IMR-90 (cell line): ENCODE measurements around the gene SLC4A4. TPM values are rescaled to one million over a fixed set of nuclear protein-coding genes. Genes with fewer than 3 reads are reported as not detected.
A peak's percentile ranks its signal among the peaks of the same experiment; 100 is the strongest.

Source experiments
- ATAC-seq: fragments of 200-7000 bp; cut with Tn5 transposase; 2 replicates; pipeline ENCODE4 v1.9.1; 2020; ENCODE audit warnings: low read depth, mild to moderate bottlenecking, moderate library complexity
- BruUV-seq: library from RNA; stranded (reverse); fragments of 400-500 nt; replicated peaks from 2 replicates; lab custom pipeline; 2021; lab: Mats Ljungman, UMichigan
- CTCF ChIA-PET: fragments of 300-600 bp; formaldehyde crosslinking; extraction: SDS; loops from one replicate; lab custom pipeline; 2021; ENCODE audit warnings: antibody characterized with exemption; lab: Yijun Ruan, JAX
- POLR2A ChIA-PET: fragments of 300-600 bp; sonication (Branson Sonifier 250); formaldehyde crosslinking; loops from one replicate; lab custom pipeline; 2022; ENCODE audit warnings: antibody characterized with exemption; ENCODE audit not compliant: unreplicated experiment; lab: Charles Lee
- DNase-seq: peaks from one replicate; pipeline ENCODE4 v3.0.0; 2013
- H2AFZ ChIP-seq: replicated peaks from 2 replicates; pipeline ENCODE3; 2013; ENCODE audit warnings: low read length, mild to moderate bottlenecking; ENCODE audit not compliant: poor library complexity
- H2AK5ac ChIP-seq: 2 replicates; pipeline ENCODE4 v1.6.1; 2013; ENCODE audit warnings: low read depth, low read length, inconsistent platforms
- H2AK9ac ChIP-seq: replicated peaks from 2 replicates; pipeline ENCODE3; 2013; ENCODE audit warnings: mild to moderate bottlenecking, low read depth, low read length, moderate library complexity; ENCODE audit not compliant: poor library complexity
- H2BK120ac ChIP-seq: 2 replicates; pipeline ENCODE4 v1.6.1; 2013; ENCODE audit warnings: low read depth, low read length, inconsistent platforms
- H2BK15ac ChIP-seq: 3 replicates; pipeline ENCODE4 v1.6.1; 2013; ENCODE audit warnings: low read depth, low read length, inconsistent platforms
- H2BK20ac ChIP-seq: 2 replicates; pipeline ENCODE4 v1.6.1; 2013; ENCODE audit warnings: low read depth, mild to moderate bottlenecking, inconsistent platforms, low read length, moderate library complexity
- H2BK5ac ChIP-seq: 2 replicates; pipeline ENCODE4 v1.6.1; 2013; ENCODE audit warnings: mild to moderate bottlenecking, low read depth, low read length, inconsistent platforms; ENCODE audit not compliant: poor library complexity, severe bottlenecking
- H3K14ac ChIP-seq: replicated peaks from 2 replicates; pipeline ENCODE4 v1.6.1; 2013; ENCODE audit warnings: low read depth, low read length, inconsistent platforms
- H3K18ac ChIP-seq: 2 replicates; pipeline ENCODE4 v1.6.1; 2013; ENCODE audit warnings: low read depth, low read length, control low read depth
- H3K23ac ChIP-seq: 2 replicates; pipeline ENCODE4 v1.6.1; 2013; ENCODE audit warnings: low read depth, low read length, inconsistent platforms
- H3K27ac ChIP-seq: 2 replicates; pipeline ENCODE4 v1.5.1; 2013; ENCODE audit warnings: mild to moderate bottlenecking, control low read depth, low read length; ENCODE audit not compliant: insufficient read depth
- H3K27me3 ChIP-seq: 2 replicates; pipeline ENCODE4 v1.6.1; 2013; ENCODE audit warnings: low read length; ENCODE audit not compliant: control insufficient read depth, insufficient read depth
- H3K36me3 ChIP-seq: 2 replicates; pipeline ENCODE4 v1.6.1; 2013; ENCODE audit warnings: low read length, mixed read lengths; ENCODE audit not compliant: control insufficient read depth, insufficient read depth
- H3K4ac ChIP-seq: 2 replicates; pipeline ENCODE4 v1.6.1; 2013; ENCODE audit warnings: low read depth, low read length, inconsistent platforms
- H3K4me1 ChIP-seq: 2 replicates; pipeline ENCODE4 v1.6.1; 2013; ENCODE audit warnings: low read length, mixed read lengths; ENCODE audit not compliant: control insufficient read depth, insufficient read depth
- H3K4me2 ChIP-seq: 2 replicates; pipeline ENCODE4 v1.6.1; 2013; ENCODE audit warnings: low read depth, mild to moderate bottlenecking, control low read depth, low read length, moderate library complexity
- H3K4me3 ChIP-seq: 2 replicates; pipeline ENCODE4 v1.5.1; 2013; ENCODE audit warnings: low read depth, mild to moderate bottlenecking, control low read depth, low read length, moderate library complexity; ENCODE audit not compliant: insufficient read depth
- H3K56ac ChIP-seq: 2 replicates; pipeline ENCODE4 v1.6.1; 2013; ENCODE audit warnings: low read length, inconsistent platforms; ENCODE audit not compliant: insufficient read depth; ENCODE audit errors: extremely low read depth
- H3K79me1 ChIP-seq, 2 experiments: 2 replicates each; pipeline ENCODE4 v1.6.1; 2013; ENCODE audit warnings: low read length in 2 of 2, inconsistent platforms in 1 of 2, low read depth in 1 of 2
- H3K9ac ChIP-seq: 2 replicates; pipeline ENCODE4 v1.6.1; 2013; ENCODE audit warnings: low read depth, low read length, control low read depth
- H3K9me1 ChIP-seq: 2 replicates; pipeline ENCODE4 v1.6.1; 2013; ENCODE audit warnings: low read length, inconsistent platforms; ENCODE audit not compliant: insufficient read depth
- H3K9me3 ChIP-seq: 2 replicates; pipeline ENCODE4 v1.6.1; 2013; ENCODE audit warnings: low read length; ENCODE audit not compliant: control insufficient read depth, insufficient read depth
- H4K20me1 ChIP-seq: 2 replicates; pipeline ENCODE4 v1.6.1; 2013; ENCODE audit warnings: low read length, inconsistent platforms; ENCODE audit not compliant: insufficient read depth
- H4K5ac ChIP-seq: 2 replicates; pipeline ENCODE4 v1.6.1; 2013; ENCODE audit warnings: mild to moderate bottlenecking, low read depth, low read length, control low read depth
- H4K8ac ChIP-seq, 2 experiments: 2 replicates each; pipeline ENCODE4 v1.6.1; 2013; ENCODE audit warnings: low read depth in 2 of 2, low read length in 2 of 2, control low read depth in 1 of 2, inconsistent platforms in 1 of 2
- H4K91ac ChIP-seq: 2 replicates; pipeline ENCODE4 v1.6.1; 2013; ENCODE audit warnings: low read depth, low read length, inconsistent platforms; ENCODE audit not compliant: insufficient read depth
- CEBPB ChIP-seq: IDR thresholded peaks from 2 replicates; pipeline ENCODE4 v1.6.1; 2012; ENCODE audit warnings: low read depth, low read length, improper control_type of control experiment
- CHD1 ChIP-seq: IDR thresholded peaks from 2 replicates; pipeline ENCODE4 v1.6.1; 2012; ENCODE audit warnings: low read depth, low read length, improper control_type of control experiment
- FOS ChIP-seq: fragments of 150-350 bp; IDR thresholded peaks from 2 replicates; pipeline ENCODE4 v1.6.1; 2016; ENCODE audit warnings: low read depth, low read length
- MAFK ChIP-seq: IDR thresholded peaks from 2 replicates; pipeline ENCODE4 v1.6.1; 2012; ENCODE audit warnings: low read depth, low read length, improper control_type of control experiment
- MAZ ChIP-seq: IDR thresholded peaks from 2 replicates; pipeline ENCODE4 v1.6.1; 2012; ENCODE audit warnings: low read depth, mild to moderate bottlenecking, low read length, improper control_type of control experiment, moderate library complexity, borderline replicate concordance
- MXI1 ChIP-seq: IDR thresholded peaks from 2 replicates; pipeline ENCODE4 v1.6.1; 2012; ENCODE audit warnings: low read depth, mild to moderate bottlenecking, low read length, moderate library complexity, borderline replicate concordance
- NFE2L2 ChIP-seq: fragments of 150-350 bp; IDR thresholded peaks from 2 replicates; pipeline ENCODE4 v1.6.1; 2016; ENCODE audit warnings: low read depth, mild to moderate bottlenecking, low read length
- POLR2A ChIP-seq: IDR thresholded peaks from 2 replicates; pipeline ENCODE4 v1.6.1; 2012; ENCODE audit warnings: mild to moderate bottlenecking, low read depth, low read length
- RAD21 ChIP-seq: IDR thresholded peaks from 2 replicates; pipeline ENCODE4 v1.6.1; 2012; ENCODE audit warnings: low read length, improper control_type of control experiment
- RFX5 ChIP-seq: IDR thresholded peaks from 2 replicates; pipeline ENCODE4 v1.8.0; 2012; ENCODE audit warnings: low read depth, mild to moderate bottlenecking, low read length, moderate library complexity
- SMC3 ChIP-seq: fragments of 150-350 bp; IDR thresholded peaks from 2 replicates; pipeline ENCODE4 v1.6.1; 2016; ENCODE audit warnings: low read depth, mild to moderate bottlenecking, antibody characterized with exemption, low read length, moderate library complexity
- dilution Hi-C: fragments of 300-500 bp; cut with HindIII; formaldehyde crosslinking; loops from one replicate; pipeline ENCODE4 v1.14.3; 2018; ENCODE audit warnings: low sequenced_read_pairs; ENCODE audit not compliant: unreplicated experiment
- in situ Hi-C: fragments of 300-500 bp; cut with MboI; formaldehyde crosslinking; loops from 3 replicates; pipeline ENCODE4 v1.14.3; 2019; ENCODE audit warnings: low sequenced_read_pairs, inconsistent platforms, mixed read lengths
- intact Hi-C: fragments of 100-400 bp; cut with micrococcal nuclease; formaldehyde crosslinking; loops from 2 replicates; pipeline ENCODE4 v1.10.0; 2022
- polyA plus RNA-seq, 3 experiments: library from polyadenylated mRNA; depleted of rRNA; stranded (reverse); fragments of >200 nt; gene quantifications; 2 replicates each; pipeline ENCODE4 v1.2.3, GENCODE V29; 2012; ENCODE audit warnings: low replicate concordance in 1 of 3
- total RNA-seq: library from RNA; depleted of rRNA; stranded (reverse); fragments of >200 nt; gene quantifications from 2 replicates; pipeline ENCODE4 v1.2.3, GENCODE V29; 2012
- TF ChIP-seq, protein P1 (sequence below): fragments of 150-350 bp; IDR thresholded peaks from 2 replicates; pipeline ENCODE4 v1.6.1; 2017; ENCODE audit warnings: mild to moderate bottlenecking, antibody characterized with exemption, low read length, low read depth
- TF ChIP-seq, protein P2 (sequence below): fragments of 150-350 bp; IDR thresholded peaks from 2 replicates; pipeline ENCODE4 v1.6.1; 2016; ENCODE audit warnings: low read depth, mild to moderate bottlenecking, low read length, moderate library complexity, borderline replicate concordance

SLC4A4 gene
- total and polyA plus RNA-seq, 2 of the 4 experiments (the other 2 are of a cell fraction), result 5.6 to 16.8 TPM

DNA sequence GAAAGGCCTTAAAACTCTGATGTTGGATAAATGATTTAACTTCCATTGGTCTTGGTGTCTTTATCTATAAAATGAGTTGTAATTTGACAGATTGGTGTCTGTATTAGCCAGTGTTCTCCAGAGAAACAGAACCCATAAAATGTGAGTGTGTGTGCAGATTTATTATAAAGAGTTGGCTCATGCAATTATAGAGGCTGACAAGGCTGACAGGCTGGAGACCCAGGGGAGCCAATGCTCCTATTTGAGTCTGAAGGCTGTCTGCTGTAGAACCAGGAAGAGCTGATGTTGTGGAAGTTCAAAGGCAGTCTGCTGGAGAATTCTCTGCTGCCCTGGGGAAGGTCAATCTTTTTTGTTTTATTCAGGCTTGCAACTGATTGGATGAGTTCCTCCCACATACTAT, 131.7 kb downstream of the SLC4A4 start:
- H3K9me3 ChIP-seq, result no peaks in the 10 kb centered on the region
- DNase-seq, result no peak
- H3K9me1 ChIP-seq, result peaks cover 12% of the 10 kb centered on the region
- peaks cover 17% of the 10 kb centered on the region for H3K4me1 ChIP-seq
- peak overlapping the region; percentile 62; the same call in 1 of the 2 replicates for H3K23ac ChIP-seq
- peak overlapping the region; percentile 88 for H3K18ac ChIP-seq
- peak overlapping the region; percentile 9 to 63; a peak in 2 of 4 replicates for H4K8ac ChIP-seq
- peak overlapping the region; percentile 53; the same call in 2 of the 3 replicates for H2BK15ac ChIP-seq
- no peaks in the 10 kb centered on the region for H3K27me3 ChIP-seq
- ChIA-PET CTCF (interaction anchor here (0.7 kb wide), 1 partner anchor 280 kb away, joined by 3 read pairs; no protein-coding TSS in a partner anchor), POLR2A (no interaction called here)
- peaks cover 3 to 26% of the 10 kb centered on the region in 2 experiments; a peak in 3 of 4 replicates for H3K79me1 ChIP-seq
- peak overlapping the region; percentile 63; the same call in 1 of the 2 replicates for H2AK5ac ChIP-seq
- no peak overlapping the region for H3K9ac ChIP-seq
- no peak overlapping the region for H2AK9ac ChIP-seq
- H3K4me2 ChIP-seq, result peak overlapping the region; percentile 22; the same call in 1 of the 2 replicates
- H3K14ac ChIP-seq, result peak overlapping the region; percentile 43
- H2BK5ac ChIP-seq, result peak overlapping the region; percentile 25
- BruUV-seq, result no TSS peak
- H3K36me3 ChIP-seq, result peaks cover 20% of the 10 kb centered on the region
- no peak for ATAC-seq
- H4K91ac ChIP-seq, result peak overlapping the region; percentile 74
- H4K20me1 ChIP-seq, result no peaks in the 10 kb centered on the region
- in situ Hi-C loops (no loop called here), dilution Hi-C loops (no loop called here), intact Hi-C loops (loop anchor here (5.0 kb wide), 1 partner anchor 283 kb away; no protein-coding TSS in a partner anchor)
- 0 out of 2 replicates have a peak overlapping the region, but pooled peaks have one; percentile 24 for H3K56ac ChIP-seq
- peak overlapping the region; percentile 79 for H3K4ac ChIP-seq
- no peak overlapping the region for H3K4me3 ChIP-seq
- H4K5ac ChIP-seq, result peak overlapping the region; percentile 45
- H2BK120ac ChIP-seq, result peak overlapping the region; percentile 79
- TF ChIP-seq SMC3, result no peak
- no peak for TF ChIP-seq RFX5
- TF ChIP-seq MXI1, result no peak
- no peak for TF ChIP-seq RAD21
- no peak for TF ChIP-seq MAFK
- TF ChIP-seq CHD1, result no peak
- TF ChIP-seq, protein P1, sequence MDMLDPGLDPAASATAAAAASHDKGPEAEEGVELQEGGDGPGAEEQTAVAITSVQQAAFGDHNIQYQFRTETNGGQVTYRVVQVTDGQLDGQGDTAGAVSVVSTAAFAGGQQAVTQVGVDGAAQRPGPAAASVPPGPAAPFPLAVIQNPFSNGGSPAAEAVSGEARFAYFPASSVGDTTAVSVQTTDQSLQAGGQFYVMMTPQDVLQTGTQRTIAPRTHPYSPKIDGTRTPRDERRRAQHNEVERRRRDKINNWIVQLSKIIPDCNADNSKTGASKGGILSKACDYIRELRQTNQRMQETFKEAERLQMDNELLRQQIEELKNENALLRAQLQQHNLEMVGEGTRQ, result no peak
- TF ChIP-seq POLR2A, result no peak
- TF ChIP-seq, protein P2, sequence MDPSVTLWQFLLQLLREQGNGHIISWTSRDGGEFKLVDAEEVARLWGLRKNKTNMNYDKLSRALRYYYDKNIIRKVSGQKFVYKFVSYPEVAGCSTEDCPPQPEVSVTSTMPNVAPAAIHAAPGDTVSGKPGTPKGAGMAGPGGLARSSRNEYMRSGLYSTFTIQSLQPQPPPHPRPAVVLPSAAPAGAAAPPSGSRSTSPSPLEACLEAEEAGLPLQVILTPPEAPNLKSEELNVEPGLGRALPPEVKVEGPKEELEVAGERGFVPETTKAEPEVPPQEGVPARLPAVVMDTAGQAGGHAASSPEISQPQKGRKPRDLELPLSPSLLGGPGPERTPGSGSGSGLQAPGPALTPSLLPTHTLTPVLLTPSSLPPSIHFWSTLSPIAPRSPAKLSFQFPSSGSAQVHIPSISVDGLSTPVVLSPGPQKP, result no peak
- no peak for TF ChIP-seq MAZ
- no peak for TF ChIP-seq FOS
- no peak for TF ChIP-seq NFE2L2
- no peak for TF ChIP-seq CEBPB
- H3K27ac ChIP-seq, result peak overlapping the region; percentile 81; the same call in 1 of the 2 replicates
- H2BK20ac ChIP-seq, result peak overlapping the region; percentile 62
- H2AFZ ChIP-seq, result no peak overlapping the region
